ENCODE measurements around the gene TPSG1.

TPSG1 gene

GRCh38 chr16:1265826-1266225, 40.8 kb upstream of the TPSG1 start:
- TF ChIP-seq CTCF (IDR thresholded peaks at IDR 0.05; ENCODE audit: control insufficient read depth, insufficient read depth, low read depth, low read length, missing control alignments), result no peak
- DNase-seq (ENCODE audit: low read depth), result no peak
- H3K4me3 ChIP-seq (ENCODE audit: control insufficient read depth, low read depth, low read length), result no peak overlapping the region

GRCh38 chr16:1265090-1265630, 40.1 kb upstream of the TPSG1 start:
- H3K4me3 ChIP-seq (ENCODE audit: control insufficient read depth, low read depth, low read length), result no peak overlapping the region

GRCh38 chr16:1264345-1265089, 39.4 kb upstream of the TPSG1 start:
- TF ChIP-seq CTCF (IDR thresholded peaks at IDR 0.05; ENCODE audit: control insufficient read depth, insufficient read depth, low read depth, low read length, missing control alignments), result no peak
- no peak for DNase-seq (ENCODE audit: low read depth)
- H3K4me3 ChIP-seq (ENCODE audit: control insufficient read depth, low read depth, low read length), result no peak overlapping the region

More at GRCh38 chr16:1265090-1265630, 40.1 kb upstream of the TPSG1 start:
- no peak for TF ChIP-seq CTCF (IDR thresholded peaks at IDR 0.05; ENCODE audit: control insufficient read depth, insufficient read depth, low read depth, low read length, missing control alignments)
- no peak for DNase-seq (ENCODE audit: low read depth)

- TF ChIP-seq CTCF (IDR thresholded peaks at IDR 0.05; ENCODE audit: control insufficient read depth, insufficient read depth, low read depth, low read length, missing control alignments), result no peak
- no peak overlapping the region for H3K4me3 ChIP-seq (ENCODE audit: control insufficient read depth, low read depth, low read length)
- DNase-seq (ENCODE audit: low read depth), result no peak
Measured at GRCh38 chr16:1263591-1264344, 38.7 kb upstream of the TPSG1 start.

- TF ChIP-seq CTCF (IDR thresholded peaks at IDR 0.05; ENCODE audit: control insufficient read depth, insufficient read depth, low read depth, low read length, missing control alignments), result no peak
- no peak overlapping the region for H3K4me3 ChIP-seq (ENCODE audit: control insufficient read depth, low read depth, low read length)
- no peak for DNase-seq (ENCODE audit: low read depth)
Measured at GRCh38 chr16:1262846-1263221, 37.8 kb upstream of the TPSG1 start.

- no peak for DNase-seq (ENCODE audit: low read depth)
Measured at GRCh38 chr16:1262210-1262845, 37.3 kb upstream of the TPSG1 start.

More at GRCh38 chr16:1262210-1262845, 37.3 kb upstream of the TPSG1 start:
- no peak overlapping the region for H3K4me3 ChIP-seq (ENCODE audit: control insufficient read depth, low read depth, low read length)
- no peak for TF ChIP-seq CTCF (IDR thresholded peaks at IDR 0.05; ENCODE audit: control insufficient read depth, insufficient read depth, low read depth, low read length, missing control alignments)

All from AG09309 (cell line).